ENCODE measurements around the gene NCR3LG1. TPM values are rescaled to one million over a fixed set of nuclear protein-coding genes. Genes with fewer than 3 reads are reported as not detected.

The NCR3LG1 gene
- total and polyA plus RNA-seq, 2 of the 8 experiments (the other 6 are each of a cell fraction or from before 2014, with no cell fraction given): 0.68 to 1.9 TPM

GRCh38 chr11:17414992-17415391, 63.4 kb downstream of the NCR3LG1 start:
- H3K4ac ChIP-seq (replicated peaks; ENCODE audit: insufficient read length, low read depth, low read length): no peak overlapping the region
- no peak overlapping the region for H3K4me3 ChIP-seq (ENCODE audit: extremely low read depth in 1 of 4, insufficient read depth in 2 of 4, low read depth in 3 of 4, low read length in 4 of 4)
- H3K23ac ChIP-seq (ENCODE audit: insufficient read length): no peak overlapping the region
- H2BK15ac ChIP-seq (ENCODE audit: low read length): no peak overlapping the region
- no peak overlapping the region for H2AK5ac ChIP-seq (ENCODE audit: low read depth, low read length)
- no peak for FAIRE-seq
- no peaks in the 10 kb centered on the region for H3K79me1 ChIP-seq (ENCODE audit: low read depth, low read length)
- H2AFZ ChIP-seq (ENCODE audit: low read length): no peak overlapping the region
- H3K4me2 ChIP-seq (ENCODE audit: insufficient read depth in 1 of 2, low read depth in 2 of 2, low read length in 2 of 2): no peak overlapping the region
- ChIA-PET CTCF (ENCODE audit: partially characterized antibody) (interaction anchor here (0.6 to 38.8 kb wide), 8 partner anchors 9 to 98 kb away, joined by 3 to 1414 read pairs (median 8); partner anchors contain the start of gene KCNJ11), POLR2A (ENCODE audit: partially characterized antibody) (no interaction called here)
- H3K79me2 ChIP-seq (ENCODE audit: control insufficient read depth in 1 of 2, insufficient read depth in 2 of 2, low read length in 2 of 2): no peaks in the 10 kb centered on the region
- no peaks in the 10 kb centered on the region for H3K23me2 ChIP-seq (ENCODE audit: low read depth, low read length)
- H4K8ac ChIP-seq (ENCODE audit: extremely low read depth, insufficient read depth, low read length): no peak overlapping the region
- H3K9ac ChIP-seq (replicated peaks in 1 of 4; ENCODE audit: extremely low read depth in 1 of 4, low read depth in 3 of 4, low read length in 3 of 4): no peak overlapping the region
- H3K56ac ChIP-seq (replicated peaks; ENCODE audit: insufficient read length, low read depth, low read length): no peak overlapping the region
- H4K91ac ChIP-seq (replicated peaks; ENCODE audit: insufficient read length, low read length): no peak overlapping the region
- no peaks in the 10 kb centered on the region for H4K20me1 ChIP-seq (replicated peaks in 1 of 2; ENCODE audit: control insufficient read depth in 1 of 2, insufficient read depth in 2 of 2, low read length in 2 of 2)
- H3K18ac ChIP-seq (ENCODE audit: extremely low read depth, low read length): no peak overlapping the region
- no peak overlapping the region for H2BK20ac ChIP-seq (ENCODE audit: low read length)
- no peaks in the 10 kb centered on the region for H3K9me3 ChIP-seq (ENCODE audit: insufficient read depth in 2 of 2, low read depth in 1 of 2, low read length in 1 of 2)
- peaks cover 0 to 4% (median 3%) of the 10 kb centered on the region in 4 experiments; a peak in 3 of 7 replicates for H3K4me1 ChIP-seq (replicated peaks in 1 of 4; ENCODE audit: control insufficient read depth in 3 of 4, insufficient read depth in 4 of 4, low read length in 3 of 4)
- H2BK120ac ChIP-seq (replicated peaks; ENCODE audit: low read depth, low read length): no peak overlapping the region
- H3K27ac ChIP-seq (ENCODE audit: low read depth, low read length): no peak overlapping the region
- WGBS, 2 experiments (ENCODE audit: extremely low coverage in 1 of 2, insufficient coverage in 1 of 2, insufficient read length in 1 of 2, insufficient replicate concordance in 2 of 2, low coverage in 1 of 2, low lambda C conversion rate in 2 of 2, missing lambda C conversion rate in 1 of 2): 87% methylated on average over 5 of the region's 5 CpGs; no CpG with 5 or more reads in 1 of the 2 experiments
- no peaks in the 10 kb centered on the region for H3K36me3 ChIP-seq (ENCODE audit: control insufficient read depth in 2 of 4, insufficient read depth in 4 of 4, low read length in 3 of 4)
- no peak for DNase-seq (ENCODE audit: low read depth in 1 of 2, low spot score in 2 of 2)
- H3K27me3 ChIP-seq (replicated peaks in 1 of 4; ENCODE audit: control insufficient read depth in 3 of 4, extremely low read depth in 1 of 4, insufficient read depth in 3 of 4, low read length in 3 of 4): no peaks in the 10 kb centered on the region; a peak in 3 of 7 replicates
- no peak overlapping the region for H2BK5ac ChIP-seq (ENCODE audit: low read depth, low read length)
- no peak overlapping the region for H4K5ac ChIP-seq (ENCODE audit: insufficient read length, low read depth, low read length)
- no peak overlapping the region for H3K14ac ChIP-seq (ENCODE audit: insufficient read length)
- H2BK12ac ChIP-seq (ENCODE audit: low read depth, low read length): no peak overlapping the region
- TF ChIP-seq NANOG (IDR thresholded peaks at IDR 0.05; ENCODE audit: insufficient read depth, low read depth, low read length, poor library complexity, severe bottlenecking): no peak
- no peak for TF ChIP-seq NRF1 (IDR thresholded peaks at IDR 0.05; ENCODE audit: low read depth, low read length)
- no peak for TF ChIP-seq CTCF (IDR thresholded peaks at IDR 0.05; ENCODE audit: control extremely low read depth in 1 of 3, insufficient read depth in 1 of 3, low read depth in 1 of 3, low read length in 3 of 3)
- TF ChIP-seq CHD1 (IDR thresholded peaks at IDR 0.05; ENCODE audit: low read depth, low read length): no peak
- TF ChIP-seq, protein P1, sequence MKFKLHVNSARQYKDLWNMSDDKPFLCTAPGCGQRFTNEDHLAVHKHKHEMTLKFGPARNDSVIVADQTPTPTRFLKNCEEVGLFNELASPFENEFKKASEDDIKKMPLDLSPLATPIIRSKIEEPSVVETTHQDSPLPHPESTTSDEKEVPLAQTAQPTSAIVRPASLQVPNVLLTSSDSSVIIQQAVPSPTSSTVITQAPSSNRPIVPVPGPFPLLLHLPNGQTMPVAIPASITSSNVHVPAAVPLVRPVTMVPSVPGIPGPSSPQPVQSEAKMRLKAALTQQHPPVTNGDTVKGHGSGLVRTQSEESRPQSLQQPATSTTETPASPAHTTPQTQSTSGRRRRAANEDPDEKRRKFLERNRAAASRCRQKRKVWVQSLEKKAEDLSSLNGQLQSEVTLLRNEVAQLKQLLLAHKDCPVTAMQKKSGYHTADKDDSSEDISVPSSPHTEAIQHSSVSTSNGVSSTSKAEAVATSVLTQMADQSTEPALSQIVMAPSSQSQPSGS (IDR thresholded peaks at IDR 0.05; ENCODE audit: low read length): no peak
- TF ChIP-seq JUND (IDR thresholded peaks at IDR 0.05; ENCODE audit: low read length): no peak
- TF ChIP-seq SIX5 (IDR thresholded peaks at IDR 0.05; ENCODE audit: low read depth, low read length): no peak
- no peak for TF ChIP-seq HDAC6 (IDR thresholded peaks at IDR 0.05; ENCODE audit: low read depth, low read length)
- TF ChIP-seq PHF8 (conservative IDR thresholded peaks at IDR 0.05; ENCODE audit: low read depth, low read length): no peak
- no peak for TF ChIP-seq RBBP5 (IDR thresholded peaks at IDR 0.05; ENCODE audit: borderline replicate concordance, low read depth, low read length)

Measured in H1 (cell line).